CD1c-positive myeloid dendritic cell (primary cell): ENCODE measurements around the gene SLC28A1.

Source experiments
- DNase-seq: peaks from one replicate; pipeline ENCODE4 v3.0.0-alpha.2; 2016; ENCODE audit errors: extremely low spot score

The SLC28A1 gene

GRCh38 chr15:84969257-84969656 is 84.8 kb downstream of the SLC28A1 start:
- no peak for DNase-seq

GRCh38 chr15:84970843-84971242 is 86.4 kb downstream of the SLC28A1 start:
- DNase-seq: no peak

- DNase-seq: no peak
These were observed 89.3 kb downstream of the SLC28A1 start for GRCh38 chr15:84973492-84974460.

- no peak for DNase-seq
These were observed 91.4 kb downstream of the SLC28A1 start for GRCh38 chr15:84975871-84976351.

- DNase-seq: no peak
These were observed 92.4 kb downstream of the SLC28A1 start for GRCh38 chr15:84976746-84977345.

GRCh38 chr15:84979651-84980050 is 95.2 kb downstream of the SLC28A1 start:
- DNase-seq: no peak

GRCh38 chr15:84980196-84981053 is 96.0 kb downstream of the SLC28A1 start:
- DNase-seq: peak; percentile 93

GRCh38 chr15:84981054-84981710 is 96.7 kb downstream of the SLC28A1 start:
- DNase-seq: peak; percentile 99

GRCh38 chr15:84981711-84982300 is 97.3 kb downstream of the SLC28A1 start, which contains the start of gene PDE8A:
Gene PDE8A (plus strand): TSS chr15:84981856. CDS start chr15:84982163, 307 bp downstream.
- peak; percentile 71 for DNase-seq

- DNase-seq: peak; percentile 64
These were observed 97.9 kb downstream of the SLC28A1 start for GRCh38 chr15:84982301-84982920.

GRCh38 chr15:84983294-84983693 is 98.8 kb downstream of the SLC28A1 start:
- DNase-seq: no peak

GRCh38 chr15:84983711-84984110 is 99.2 kb downstream of the SLC28A1 start:
- DNase-seq: no peak

- no peak for DNase-seq
These were observed 100.7 kb downstream of the SLC28A1 start for GRCh38 chr15:84985158-84985557.

GRCh38 chr15:84987351-84987750 is 102.9 kb downstream of the SLC28A1 start:
- peak; percentile 46 for DNase-seq

GRCh38 chr15:84987949-84988624 is 103.6 kb downstream of the SLC28A1 start:
- no peak for DNase-seq

- no peak for DNase-seq
These were observed 104.6 kb downstream of the SLC28A1 start for GRCh38 chr15:84988909-84989644.

GRCh38 chr15:84990507-84990906 is 106.0 kb downstream of the SLC28A1 start:
- no peak for DNase-seq

- DNase-seq: no peak
These were observed 106.7 kb downstream of the SLC28A1 start for GRCh38 chr15:84991014-84991712.
